Ishikawa (cell line): ENCODE measurements around the gene EIF4EBP2.

ENCODE experiments used
- CEBPB ChIP-seq: IDR thresholded peaks from 2 replicates; pipeline ENCODE4 v1.6.1; 2012
- CREB1 ChIP-seq: IDR thresholded peaks from 2 replicates; pipeline ENCODE4 v1.6.1; 2012; ENCODE audit warnings: low read depth
- EGR1 ChIP-seq: IDR thresholded peaks from 2 replicates; pipeline ENCODE4 v1.6.1; 2012
- EP300 ChIP-seq: IDR thresholded peaks from 2 replicates; pipeline ENCODE4 v1.6.1; 2012; ENCODE audit warnings: borderline replicate concordance
- FOXM1 ChIP-seq: IDR thresholded peaks from 2 replicates; pipeline ENCODE4 v1.6.1; 2012; ENCODE audit warnings: low read depth, borderline replicate concordance
- MAX ChIP-seq: IDR thresholded peaks from 2 replicates; pipeline ENCODE4 v1.6.1; 2012
- NFIC ChIP-seq: IDR thresholded peaks from 2 replicates; pipeline ENCODE4 v1.6.1; 2012
- RAD21 ChIP-seq: IDR thresholded peaks from 2 replicates; pipeline ENCODE4 v1.6.1; 2012; ENCODE audit warnings: low read depth
- REST ChIP-seq: IDR thresholded peaks from 2 replicates; pipeline ENCODE4 v1.6.1; 2012; ENCODE audit warnings: low read depth, mild to moderate bottlenecking
- TAF1 ChIP-seq: IDR thresholded peaks from 2 replicates; pipeline ENCODE4 v1.6.1; 2012; ENCODE audit warnings: low read depth, mild to moderate bottlenecking
- TCF12 ChIP-seq: IDR thresholded peaks from 2 replicates; pipeline ENCODE4 v1.6.1; 2012; ENCODE audit warnings: low read depth
- TEAD4 ChIP-seq: IDR thresholded peaks from 2 replicates; pipeline ENCODE4 v1.6.1; 2012
- USF1 ChIP-seq: IDR thresholded peaks from 2 replicates; pipeline ENCODE4 v1.6.1; 2012
- YY1 ChIP-seq: IDR thresholded peaks from 2 replicates; pipeline ENCODE4 v1.6.1; 2012; ENCODE audit warnings: low read depth
- ZBTB7A ChIP-seq: IDR thresholded peaks from 2 replicates; pipeline ENCODE4 v1.6.1; 2012; ENCODE audit warnings: low read depth

The EIF4EBP2 gene

GRCh38 chr10:70430493-70431445 is 26.8 kb downstream of the EIF4EBP2 start:
- TF ChIP-seq CREB1: no peak
- TF ChIP-seq CEBPB: no peak
- TF ChIP-seq TAF1: no peak
- TF ChIP-seq YY1: no peak
- no peak for TF ChIP-seq RAD21
- no peak for TF ChIP-seq NFIC
- TF ChIP-seq USF1: no peak
- TF ChIP-seq TCF12: no peak
- no peak for TF ChIP-seq REST
- no peak for TF ChIP-seq FOXM1
- TF ChIP-seq MAX: no peak
- no peak for TF ChIP-seq ZBTB7A
- TF ChIP-seq EP300: no peak

GRCh38 chr10:70432101-70432500 is 28.2 kb downstream of the EIF4EBP2 start:
- TF ChIP-seq CREB1 (no peak), EP300 (no peak), CEBPB (no peak), TAF1 (no peak), FOXM1 (no peak), MAX (no peak), USF1 (no peak), EGR1 (no peak), RAD21 (no peak), YY1 (no peak)

- TF ChIP-seq REST (no peak), CREB1 (no peak), MAX (no peak), EP300 (no peak), TCF12 (no peak), TAF1 (no peak), ZBTB7A (no peak), EGR1 (no peak), YY1 (no peak), USF1 (no peak)
These were observed 28.8 kb downstream of the EIF4EBP2 start for GRCh38 chr10:70432561-70433263.

- no peak for TF ChIP-seq YY1
- no peak for TF ChIP-seq EGR1
- no peak for TF ChIP-seq TEAD4
- TF ChIP-seq ZBTB7A: no peak
- no peak for TF ChIP-seq TCF12
- no peak for TF ChIP-seq MAX
- TF ChIP-seq CEBPB: no peak
- no peak for TF ChIP-seq RAD21
- TF ChIP-seq FOXM1: no peak
- TF ChIP-seq NFIC: no peak
- no peak for TF ChIP-seq REST
- TF ChIP-seq USF1: no peak
These were observed 29.8 kb downstream of the EIF4EBP2 start for GRCh38 chr10:70433581-70434280.
